Measurements from ENCODE around the gene FHIT.
"Not testable (repeated sequence)": the region's sequence is repeated elsewhere in the genome, so short reads cannot be mapped to it uniquely, and the experiment has no call there.

FHIT gene

DNA sequence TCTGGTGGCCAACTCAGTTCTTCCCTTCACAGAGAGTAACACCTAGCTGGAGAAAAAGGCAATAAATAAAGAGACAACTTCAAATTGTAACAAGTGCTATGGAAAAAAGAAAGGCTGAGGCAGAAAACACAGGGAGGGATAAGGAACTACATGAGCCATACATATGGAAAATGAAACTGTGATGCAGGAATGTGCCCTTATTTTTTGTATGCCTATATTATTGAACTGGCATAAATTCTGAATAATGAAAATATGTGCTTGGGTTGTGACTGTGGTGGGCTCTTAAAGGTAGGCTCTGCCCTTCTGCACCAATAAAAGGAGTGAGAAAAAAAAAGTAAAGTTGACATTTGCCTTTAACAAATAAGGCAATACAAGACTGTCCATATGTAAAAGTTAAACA, 19.6 kb downstream of the FHIT start:
- no peak overlapping the region for H3K27ac ChIP-seq
- DNase-seq (ENCODE audit: low read depth, low spot score): no peak

DNA sequence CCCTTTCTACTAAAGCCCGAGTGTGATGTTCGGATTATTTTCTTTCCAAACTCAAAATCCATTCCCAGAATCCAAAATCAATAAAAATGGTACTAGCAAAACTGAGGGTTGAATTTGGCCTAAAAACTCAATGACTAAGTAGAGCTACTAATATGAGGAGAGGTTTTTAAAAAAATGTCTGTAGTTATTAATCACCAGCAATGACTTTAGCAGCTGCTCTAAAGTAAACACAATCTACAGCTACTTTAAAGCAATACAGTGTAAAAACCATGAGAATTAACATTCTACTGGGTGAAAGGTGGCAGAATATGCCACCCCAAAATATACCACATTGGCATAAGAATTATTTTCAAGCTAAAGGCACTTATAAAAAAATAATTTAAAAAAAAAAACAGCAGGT, 23.5 kb downstream of the FHIT start:
- no peak for DNase-seq (ENCODE audit: low read depth, low spot score)
- no peak overlapping the region for H3K27ac ChIP-seq

DNA sequence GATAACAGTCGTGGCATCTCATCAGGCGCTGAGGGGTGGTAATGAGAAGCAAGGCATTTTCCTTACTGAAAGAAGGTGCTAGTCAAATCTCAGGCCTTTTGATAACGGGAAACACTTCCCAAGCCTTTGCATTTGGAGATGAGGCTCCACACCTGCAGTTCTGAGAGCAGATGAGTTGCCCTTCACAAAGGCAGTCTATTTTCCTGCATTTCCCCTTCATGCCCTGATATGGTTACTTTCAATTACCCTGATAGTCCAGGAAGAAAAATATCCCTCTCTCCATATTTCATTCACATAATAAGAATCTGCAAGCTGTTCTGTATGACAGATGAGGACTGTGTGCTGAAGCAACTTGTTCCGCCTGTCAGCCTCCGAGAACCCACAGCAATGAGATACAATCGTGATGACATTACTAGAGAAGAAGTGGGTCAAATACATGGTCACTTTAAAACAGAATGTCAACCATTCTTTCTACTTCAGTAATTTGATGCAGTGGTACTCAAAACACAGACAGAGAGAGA, 25.0 kb downstream of the FHIT start:
- no peak for DNase-seq (ENCODE audit: low read depth, low spot score)
- no peak overlapping the region for H3K27ac ChIP-seq

DNA sequence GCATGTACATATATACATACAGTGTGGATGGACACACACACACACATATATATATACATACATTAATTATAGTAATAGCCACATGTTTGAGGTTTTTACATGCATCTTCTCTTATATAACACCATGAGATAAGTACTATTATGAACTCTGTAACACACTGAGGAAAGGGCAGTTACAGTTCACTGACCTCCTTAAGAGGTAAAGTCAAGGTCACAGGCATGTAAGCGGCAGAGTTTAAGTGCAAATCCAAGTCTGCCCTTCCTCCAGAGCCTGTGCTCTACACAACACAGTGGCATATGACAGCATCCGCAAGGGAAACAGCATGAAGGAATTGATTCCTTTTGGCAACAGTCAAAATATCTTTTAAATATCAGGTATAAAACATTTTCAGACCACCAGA, 26.4 kb downstream of the FHIT start:
- H3K27ac ChIP-seq: no peak overlapping the region
- no peak for DNase-seq (ENCODE audit: low read depth, low spot score)

DNA sequence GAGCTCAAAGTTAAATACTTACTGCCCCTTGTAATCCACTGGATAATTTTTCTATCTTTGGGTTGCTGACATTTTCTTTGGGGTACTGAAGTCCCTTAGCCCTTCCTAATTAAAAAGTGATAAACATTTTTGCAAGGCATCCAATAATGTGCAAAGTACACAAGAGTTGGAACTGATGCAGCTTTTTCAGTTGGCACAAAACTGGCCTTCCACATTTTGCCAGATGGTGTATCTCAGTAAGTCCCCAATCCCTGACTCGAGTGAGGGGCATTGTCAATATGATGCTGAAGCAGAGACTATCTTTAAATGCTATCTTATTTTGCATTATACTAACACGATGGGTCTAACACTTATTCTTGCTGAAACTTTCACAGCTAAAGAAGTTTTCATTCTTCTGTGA, 27.8 kb downstream of the FHIT start:
- DNase-seq (ENCODE audit: low read depth, low spot score): no peak
- H3K27ac ChIP-seq: no peak overlapping the region

DNA sequence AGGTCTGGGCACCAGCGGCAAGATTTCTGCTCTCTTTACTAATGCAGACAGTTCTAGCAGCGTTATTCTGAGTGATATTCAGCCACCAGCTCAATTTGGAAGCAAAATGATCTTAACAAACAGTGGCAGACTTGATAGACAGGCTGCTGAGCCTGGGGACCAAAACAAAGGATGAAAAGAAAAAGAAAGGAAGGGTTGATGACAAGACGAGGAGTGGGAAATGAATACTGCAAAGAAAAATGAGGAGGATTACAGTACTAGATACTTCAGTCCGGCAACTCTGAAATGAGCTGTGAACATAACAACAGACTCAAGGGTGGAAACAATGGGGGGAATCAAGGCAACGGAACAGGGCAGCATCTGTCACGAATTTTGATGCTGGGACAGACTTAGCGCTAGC, 28.8 kb downstream of the FHIT start:
- no peak overlapping the region for H3K27ac ChIP-seq
- DNase-seq (ENCODE audit: low read depth, low spot score): no peak

DNA sequence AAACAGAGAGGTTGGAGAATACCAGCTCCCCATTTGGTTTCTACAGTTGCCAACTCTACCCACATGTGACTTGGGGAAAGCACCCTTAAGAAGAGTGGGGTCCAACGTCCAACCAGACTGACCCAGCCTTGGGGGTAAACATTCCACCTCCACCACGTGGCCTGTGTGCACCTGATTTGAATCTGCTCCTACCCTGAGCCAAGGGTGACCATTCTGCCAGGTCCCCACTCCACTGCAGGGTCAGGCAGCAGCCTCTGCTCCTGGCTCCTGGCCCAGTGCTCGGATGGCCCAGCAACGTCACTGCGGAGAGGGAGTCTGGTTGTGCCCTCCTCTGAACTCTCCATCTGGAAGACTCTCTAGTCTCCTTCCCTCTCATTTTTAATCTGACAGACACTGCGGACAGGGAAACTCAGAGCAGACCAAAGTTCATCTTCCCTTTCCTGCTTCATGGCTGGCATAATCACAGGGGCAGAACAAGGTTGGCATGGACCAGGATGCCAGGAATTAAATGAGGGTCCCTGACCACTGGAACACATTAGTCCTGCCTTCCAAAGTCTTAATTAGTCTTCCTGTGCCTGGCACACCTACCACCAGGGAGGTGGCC, 29.4 kb downstream of the FHIT start:
- H3K27ac ChIP-seq: no peak overlapping the region
- no peak for DNase-seq (ENCODE audit: low read depth, low spot score)

DNA sequence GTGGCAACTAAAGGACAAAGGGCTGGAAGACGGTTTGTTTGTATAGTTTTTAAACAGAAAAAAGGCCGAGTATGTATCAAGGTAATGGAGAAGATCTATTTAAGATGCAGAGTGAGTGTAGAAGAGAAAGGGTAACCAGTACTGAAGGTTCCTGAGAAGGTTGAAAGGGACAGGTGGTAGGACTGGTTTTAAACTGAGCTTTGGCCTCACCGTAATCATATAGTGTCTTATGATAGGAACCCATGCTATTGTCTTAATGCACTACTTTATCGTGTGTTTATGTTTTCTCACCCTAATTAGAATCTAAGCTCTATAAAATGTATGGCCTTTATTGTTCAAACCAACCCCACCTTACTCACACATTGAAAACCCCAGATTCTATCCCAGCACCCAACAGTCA, 32.7 kb downstream of the FHIT start:
- DNase-seq (ENCODE audit: low read depth, low spot score): no peak
- no peak overlapping the region for H3K27ac ChIP-seq

DNA sequence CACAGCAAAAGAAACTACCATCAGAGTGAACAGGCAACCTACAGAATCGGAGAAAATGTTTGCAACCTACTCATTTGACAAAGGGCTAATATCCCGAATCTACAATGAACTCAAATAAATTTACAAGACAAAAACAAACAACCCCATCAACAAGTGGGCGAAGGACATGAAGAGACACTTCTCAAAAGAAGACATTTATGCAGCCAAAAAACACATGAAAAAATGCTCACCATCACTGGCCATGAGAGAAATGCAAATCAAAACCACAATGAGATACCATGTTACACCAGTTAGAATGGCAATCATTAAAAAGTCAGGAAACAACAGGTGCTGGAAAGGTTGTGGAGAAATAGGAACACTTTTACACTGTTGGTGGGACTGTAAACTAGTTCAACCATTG, 35.1 kb downstream of the FHIT start:
- H3K27ac ChIP-seq; DNase-seq (ENCODE audit: low read depth, low spot score): not testable (repeated sequence)

DNA sequence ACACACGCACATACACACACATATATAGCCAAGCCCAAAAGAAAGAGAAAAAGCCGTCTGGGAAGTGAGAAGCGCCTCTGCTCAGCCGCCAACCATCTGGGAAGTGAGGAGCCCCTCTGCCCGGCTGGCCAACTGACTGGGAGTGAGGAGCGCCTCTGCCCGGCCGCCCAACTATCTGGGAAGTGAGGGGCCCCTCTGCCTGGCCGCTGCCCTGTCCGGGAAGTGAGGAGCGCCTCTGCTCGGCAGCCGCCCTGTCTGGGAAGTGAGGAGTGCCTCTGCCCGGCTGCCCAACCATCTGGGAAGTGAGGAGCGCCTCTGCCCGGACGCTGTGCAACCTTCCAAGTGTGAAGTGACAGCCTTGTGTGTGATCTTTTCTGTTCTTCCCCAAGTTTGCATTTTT, 49.2 kb downstream of the FHIT start:
- H3K27ac ChIP-seq: no peak overlapping the region
- no peak for DNase-seq (ENCODE audit: low read depth, low spot score)

DNA sequence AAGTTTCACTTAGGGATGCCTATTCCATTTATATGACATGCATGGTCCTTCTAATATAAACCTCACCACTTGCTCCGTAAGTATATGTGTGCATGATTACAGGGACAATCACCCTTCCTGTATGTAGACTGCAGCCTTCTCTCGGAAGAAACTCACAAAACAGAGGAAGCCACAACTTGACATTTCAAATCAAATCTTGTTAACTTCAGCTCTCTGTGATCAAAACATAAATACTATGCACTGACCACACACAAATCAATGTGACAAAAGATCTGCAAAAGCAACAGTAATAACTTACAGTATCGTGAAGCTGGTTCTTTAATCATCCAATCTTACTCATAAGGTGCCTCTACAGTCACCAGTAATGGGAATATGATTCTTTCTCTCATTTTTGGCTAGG, 50.2 kb downstream of the FHIT start:
- DNase-seq (ENCODE audit: low read depth, low spot score): no peak
- H3K27ac ChIP-seq: no peak overlapping the region

DNA sequence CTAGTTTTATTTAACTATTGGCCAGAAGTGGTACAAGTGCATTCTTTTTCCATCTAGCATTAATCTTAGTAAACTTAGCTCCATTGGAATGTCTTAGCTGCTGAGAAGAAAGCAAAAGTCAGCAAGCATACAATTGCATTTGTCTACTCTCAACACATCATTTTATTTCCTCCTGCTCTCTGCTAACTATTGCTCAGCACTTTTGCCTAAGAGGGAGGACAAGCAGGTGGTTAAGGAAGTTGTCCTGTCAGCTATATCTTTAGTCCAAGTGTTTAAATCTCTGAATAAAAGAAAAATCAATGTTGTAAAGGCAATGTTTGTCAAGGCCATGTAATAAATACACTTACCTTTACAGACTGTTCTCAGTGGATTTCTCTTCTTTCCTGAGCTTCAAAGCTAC, 51.0 kb downstream of the FHIT start:
- DNase-seq (ENCODE audit: low read depth, low spot score): no peak
- H3K27ac ChIP-seq: no peak overlapping the region

DNA sequence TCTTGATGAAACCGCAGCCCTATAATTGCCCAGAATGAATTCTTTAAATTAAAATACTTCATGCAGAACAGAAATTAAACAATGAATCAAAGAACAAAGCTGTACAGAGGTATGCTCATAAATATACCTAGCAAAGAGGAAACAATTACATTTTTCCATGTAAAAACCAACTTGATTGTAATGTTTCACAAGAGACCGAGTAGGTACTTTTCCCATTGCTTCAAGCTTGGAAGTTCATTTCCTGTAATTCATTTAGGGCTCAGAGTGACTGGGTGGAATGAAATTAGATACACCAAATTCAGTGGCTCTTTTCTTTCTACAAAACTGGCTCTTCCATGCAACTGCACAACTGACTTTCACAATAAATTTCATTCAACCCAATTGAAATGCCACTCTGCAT, 51.4 kb downstream of the FHIT start:
- H3K27ac ChIP-seq: no peak overlapping the region
- DNase-seq (ENCODE audit: low read depth, low spot score): no peak

DNA sequence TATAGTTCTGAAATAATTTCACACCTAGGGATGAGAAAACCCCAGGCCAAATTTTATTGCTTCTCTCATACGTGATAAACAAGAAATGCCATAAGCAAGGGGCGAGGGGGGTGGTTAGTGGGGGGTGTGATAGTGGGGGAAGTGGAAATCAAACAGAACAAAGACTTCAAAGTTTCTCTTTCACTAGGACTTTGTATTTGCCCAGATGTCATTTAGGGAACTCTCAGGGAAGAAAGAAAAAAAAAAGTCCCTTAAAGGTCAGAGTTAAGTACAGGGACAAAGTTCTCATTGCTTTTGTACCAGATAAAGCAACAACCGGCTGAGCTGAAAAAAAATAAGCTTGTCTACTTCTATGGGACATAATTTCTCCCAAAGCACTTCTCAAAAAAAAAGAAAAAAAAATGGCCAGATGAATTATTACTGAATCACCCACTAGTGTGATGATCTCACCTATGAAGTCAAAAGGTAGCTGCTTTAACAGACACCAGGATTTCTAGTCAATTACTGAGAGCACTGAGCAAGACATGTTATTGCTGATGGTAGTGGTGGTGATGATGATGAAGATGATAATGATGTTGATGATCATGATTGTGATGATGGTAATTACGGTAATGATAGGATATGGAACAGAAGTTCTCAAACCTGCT, 56.2 kb downstream of the FHIT start:
- DNase-seq (ENCODE audit: low read depth, low spot score): no peak
- H3K27ac ChIP-seq: no peak overlapping the region

DNA sequence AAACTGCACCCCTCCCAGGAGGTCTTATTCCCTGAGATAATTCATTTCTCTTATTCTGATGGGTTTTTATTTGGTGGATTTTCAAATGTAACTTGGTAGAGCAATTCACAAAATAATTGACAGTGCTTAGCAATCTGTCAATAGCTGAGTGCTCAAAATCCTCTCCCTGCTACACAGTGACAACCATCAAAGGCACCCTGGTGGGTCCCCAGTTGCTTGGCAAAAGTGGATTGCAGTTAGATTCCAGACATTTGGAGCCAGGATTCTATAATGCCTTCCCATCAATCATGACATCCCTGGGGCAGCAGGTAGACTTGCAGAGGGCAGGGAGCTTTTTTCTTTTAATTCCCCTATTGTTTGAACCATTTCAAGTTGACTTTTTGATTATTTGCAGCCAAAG, 59.0 kb downstream of the FHIT start:
- no peak overlapping the region for H3K27ac ChIP-seq
- no peak for DNase-seq (ENCODE audit: low read depth, low spot score)

DNA sequence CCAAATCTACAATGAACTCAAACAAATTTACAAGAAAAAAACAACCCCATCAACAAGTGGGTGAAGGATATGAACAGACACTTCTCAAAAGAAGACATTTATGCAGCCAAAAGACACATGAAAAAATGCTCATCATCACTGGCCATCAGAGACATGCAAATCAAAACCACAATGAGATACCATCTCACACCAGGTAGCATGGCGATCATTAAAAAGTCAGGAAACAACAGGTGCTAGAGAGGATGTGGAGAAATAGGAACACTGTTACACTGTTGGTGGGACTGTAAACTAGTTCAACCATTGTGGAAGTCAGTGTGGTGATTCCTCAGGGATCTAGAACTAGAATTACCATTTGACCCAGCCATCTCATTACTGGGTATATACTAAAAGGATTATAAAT, 61.0 kb downstream of the FHIT start:
- H3K27ac ChIP-seq; DNase-seq (ENCODE audit: low read depth, low spot score): not testable (repeated sequence)

DNA sequence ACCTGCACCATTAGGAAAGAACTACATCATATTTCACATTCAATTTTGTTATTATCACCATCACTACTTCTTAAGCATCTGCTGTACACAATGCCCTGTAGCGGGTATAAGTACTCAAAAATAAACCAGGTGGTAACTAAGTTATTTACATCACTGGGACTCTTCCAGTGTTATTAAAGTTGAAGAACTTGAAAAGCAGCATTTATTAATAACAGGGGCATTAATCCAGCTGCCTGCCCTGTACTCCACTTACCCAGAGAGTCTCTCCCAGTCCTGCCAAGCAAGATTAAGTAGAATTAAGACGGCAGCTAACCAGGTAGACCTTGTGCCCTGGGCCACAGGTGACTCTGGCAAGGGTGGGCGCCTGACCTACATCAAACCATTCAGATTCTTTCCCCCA, 65.2 kb downstream of the FHIT start:
- no peak overlapping the region for H3K27ac ChIP-seq
- DNase-seq (ENCODE audit: low read depth, low spot score): no peak

DNA sequence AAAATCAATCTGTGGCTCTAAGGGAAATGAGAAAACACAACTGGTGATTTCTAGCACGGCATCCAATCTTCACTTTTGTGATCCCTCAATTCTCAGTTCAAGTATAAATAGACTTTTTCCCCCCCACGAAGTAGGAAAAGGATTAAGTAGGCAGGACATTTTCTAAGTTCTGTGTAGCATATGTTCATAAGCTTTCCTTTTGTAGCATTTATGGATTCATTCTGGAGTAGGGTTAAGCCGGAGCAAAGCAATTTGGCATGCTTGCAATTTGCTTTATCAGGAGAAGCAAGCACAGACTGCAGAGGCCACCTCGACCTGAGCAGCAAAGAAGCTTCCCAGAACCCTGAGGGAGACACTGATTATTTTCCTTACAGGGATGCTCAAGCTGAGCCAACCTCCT, 66.3 kb downstream of the FHIT start:
- no peak overlapping the region for H3K27ac ChIP-seq
- DNase-seq (ENCODE audit: low read depth, low spot score): no peak

DNA sequence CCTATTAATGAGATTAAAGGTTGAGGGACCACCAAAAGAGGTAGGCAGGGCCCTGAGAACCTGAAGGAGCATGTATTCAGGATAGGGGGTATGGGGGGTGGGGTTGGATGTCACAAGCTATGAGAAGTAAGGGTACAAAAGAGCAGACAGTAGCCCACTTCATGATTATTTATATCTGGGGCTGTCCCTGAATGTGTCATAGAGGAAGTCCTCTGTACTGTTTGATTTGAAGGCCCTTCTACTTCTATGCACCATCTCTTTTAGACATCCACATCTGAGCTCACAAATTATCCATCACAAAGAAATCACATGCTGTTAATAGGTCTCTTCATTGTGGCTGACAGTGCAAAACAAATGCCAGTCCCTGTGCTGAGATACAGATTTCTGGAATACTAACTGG, 68.6 kb downstream of the FHIT start:
- H3K27ac ChIP-seq: no peak overlapping the region
- DNase-seq (ENCODE audit: low read depth, low spot score): no peak

DNA sequence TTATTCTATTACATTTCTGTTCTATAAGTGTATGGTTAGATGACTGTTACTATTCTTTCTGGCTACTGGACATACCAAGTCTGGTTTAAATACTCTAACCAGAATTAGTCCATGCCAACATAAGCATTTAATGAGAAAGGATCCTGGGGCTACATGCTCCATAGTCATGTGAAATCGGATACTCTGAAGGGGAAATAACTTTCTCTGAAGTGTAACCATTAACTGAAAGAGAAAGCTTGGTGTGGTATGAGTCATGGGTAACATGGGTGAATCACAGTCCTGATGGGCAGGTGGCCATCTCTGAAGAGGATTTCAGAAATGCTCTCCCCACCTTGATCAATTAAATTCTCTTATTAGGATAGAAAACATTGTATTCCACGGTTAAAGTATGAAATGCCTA, 69.4 kb downstream of the FHIT start:
- peak; percentile 58 for DNase-seq (ENCODE audit: low read depth, low spot score)
- no peak overlapping the region for H3K27ac ChIP-seq

DNA sequence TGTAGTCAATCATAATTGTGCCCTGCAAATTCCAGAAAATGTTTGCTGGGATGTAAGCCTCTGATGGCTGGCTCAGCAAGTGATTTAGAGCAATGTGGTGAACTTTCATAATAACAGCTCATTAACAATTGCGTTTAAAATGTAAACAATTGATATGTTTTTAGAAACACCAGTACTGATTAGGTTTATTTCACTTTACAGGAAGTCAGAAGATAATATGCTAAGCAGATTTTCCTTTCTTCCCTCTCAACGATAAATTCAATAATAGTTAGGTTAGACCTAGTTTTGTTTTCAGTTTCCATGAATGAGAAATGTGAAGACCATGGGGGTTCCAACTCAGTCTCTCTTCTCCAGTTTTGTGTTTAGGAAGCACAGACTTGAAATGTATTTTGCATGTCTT, 71.0 kb downstream of the FHIT start:
- DNase-seq (ENCODE audit: low read depth, low spot score): no peak
- H3K27ac ChIP-seq: no peak overlapping the region

DNA sequence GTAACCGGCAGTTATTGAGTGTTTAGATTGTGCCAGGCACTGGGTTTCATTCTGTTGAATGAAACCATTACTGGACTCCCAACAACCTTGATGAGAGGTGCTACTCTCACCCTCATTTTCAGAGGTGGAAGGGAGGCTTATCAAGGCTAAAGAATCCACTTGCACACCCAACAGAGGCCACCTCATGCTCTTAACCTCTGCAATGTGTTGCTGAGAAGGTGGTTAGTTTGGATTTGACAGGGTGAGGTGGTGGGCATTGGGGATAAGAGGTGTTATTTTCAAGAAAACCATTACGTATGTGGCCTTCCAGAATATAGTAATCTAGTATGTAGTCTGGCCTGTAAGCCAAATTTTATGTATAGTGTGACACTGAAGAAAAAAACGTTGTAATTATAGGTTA, 73.1 kb downstream of the FHIT start:
- DNase-seq (ENCODE audit: low read depth, low spot score): no peak
- no peak overlapping the region for H3K27ac ChIP-seq

Data from epithelial cell of prostate (primary cell).